Stimulated activated CD4-positive, alpha-beta T cell treated with anti-CD3 and anti-CD28 coated beads, TNF-alpha, amount 100 ng/mL, for 48 hours (primary cell): ENCODE measurements around the gene PTGFRN.

ENCODE experiments used
- DNase-seq, 3 donors: peaks; one replicate each; pipeline ENCODE4 v3.0.0-alpha.2; 2020; ENCODE audit warnings: low read depth in 3 of 3

PTGFRN gene

DNA sequence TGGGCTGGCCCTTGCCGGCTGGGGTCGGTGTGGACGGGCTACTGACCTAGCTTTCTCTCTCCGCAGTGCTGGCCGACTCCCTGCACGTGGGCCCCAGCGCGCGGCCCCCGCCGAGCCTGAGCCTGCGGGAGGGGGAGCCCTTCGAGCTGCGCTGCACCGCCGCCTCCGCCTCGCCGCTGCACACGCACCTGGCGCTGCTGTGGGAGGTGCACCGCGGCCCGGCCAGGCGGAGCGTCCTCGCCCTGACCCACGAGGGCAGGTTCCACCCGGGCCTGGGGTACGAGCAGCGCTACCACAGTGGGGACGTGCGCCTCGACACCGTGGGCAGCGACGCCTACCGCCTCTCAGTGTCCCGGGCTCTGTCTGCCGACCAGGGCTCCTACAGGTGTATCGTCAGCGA lies 34.9 kb downstream of the PTGFRN start:
- DNase-seq = no peak

DNA sequence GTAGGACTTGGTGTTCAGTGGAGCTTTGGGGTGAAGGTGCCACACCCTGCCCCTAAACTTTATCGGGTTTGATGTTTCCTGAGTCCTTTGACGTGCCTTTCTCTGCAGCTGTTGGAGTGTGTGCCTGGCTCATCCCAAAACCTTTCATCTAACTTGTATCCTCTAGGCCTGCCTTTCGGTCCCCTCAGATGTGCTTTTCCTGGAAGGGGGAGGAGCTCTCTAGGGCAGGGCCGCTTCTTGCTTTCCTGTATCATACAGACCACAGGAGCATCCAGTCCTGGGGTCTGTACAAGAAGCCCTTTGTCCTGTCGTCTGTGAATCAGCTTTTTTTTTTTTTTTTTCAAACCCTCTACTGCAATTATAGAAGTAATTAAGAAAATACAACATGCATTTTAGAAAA lies 35.7 kb downstream of the PTGFRN start:
- no peak for DNase-seq

DNA sequence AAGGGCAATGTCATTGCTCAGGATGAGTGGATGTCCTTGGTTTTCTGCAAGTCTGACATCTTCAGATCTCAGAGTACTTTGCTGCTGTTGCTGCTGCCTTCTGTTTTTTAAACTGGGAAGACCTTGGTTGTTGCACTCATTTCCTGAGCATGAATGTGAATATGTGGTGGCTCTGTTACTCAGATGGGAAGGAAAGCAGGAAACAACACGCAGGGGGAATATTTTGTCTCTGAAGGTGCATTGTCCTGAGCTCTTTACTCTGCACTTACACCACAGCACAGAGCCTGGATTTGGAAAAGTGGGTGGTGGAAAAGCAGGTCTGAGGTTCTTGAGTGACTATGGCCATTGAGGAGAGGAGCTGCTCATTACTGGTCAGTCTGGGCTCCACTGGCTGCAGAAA lies 36.3 kb downstream of the PTGFRN start:
- no peak for DNase-seq

DNA sequence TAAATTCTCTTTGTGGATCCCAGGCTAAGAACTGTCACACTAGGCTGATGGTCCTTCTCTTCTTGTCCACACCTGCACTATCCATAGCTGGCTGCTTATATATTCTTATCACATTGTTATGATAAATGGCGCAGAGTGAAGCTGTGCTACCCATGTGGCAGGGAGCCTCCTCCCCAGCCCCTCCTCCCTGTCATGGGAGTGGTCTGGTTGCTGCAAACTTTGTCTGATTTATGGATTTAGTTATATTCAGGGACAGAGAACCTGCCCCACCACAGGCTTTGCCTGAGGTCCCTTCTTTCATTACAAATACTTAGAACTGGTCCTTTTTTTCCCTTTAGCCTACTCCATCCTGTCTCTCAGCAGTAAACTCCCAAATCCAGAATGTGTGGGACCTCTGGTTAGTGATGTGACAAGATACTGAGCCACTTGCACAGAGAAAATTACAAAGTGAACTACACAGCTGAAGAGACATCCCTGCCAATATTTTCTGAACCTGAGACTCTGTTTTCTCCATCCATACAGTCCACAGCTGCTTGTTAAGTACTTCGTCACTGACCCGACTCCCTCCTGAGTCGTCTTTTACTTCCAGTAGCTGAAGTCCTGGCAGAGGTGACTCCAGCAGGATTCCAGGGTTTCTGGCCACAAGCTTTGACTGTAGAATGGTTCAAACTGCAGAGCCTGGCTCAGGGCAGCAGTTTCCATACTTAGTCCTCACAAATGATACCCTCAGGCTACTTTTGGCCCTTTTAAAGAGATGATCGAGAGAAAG lies 37.6 kb downstream of the PTGFRN start:
- DNase-seq = no peak

DNA sequence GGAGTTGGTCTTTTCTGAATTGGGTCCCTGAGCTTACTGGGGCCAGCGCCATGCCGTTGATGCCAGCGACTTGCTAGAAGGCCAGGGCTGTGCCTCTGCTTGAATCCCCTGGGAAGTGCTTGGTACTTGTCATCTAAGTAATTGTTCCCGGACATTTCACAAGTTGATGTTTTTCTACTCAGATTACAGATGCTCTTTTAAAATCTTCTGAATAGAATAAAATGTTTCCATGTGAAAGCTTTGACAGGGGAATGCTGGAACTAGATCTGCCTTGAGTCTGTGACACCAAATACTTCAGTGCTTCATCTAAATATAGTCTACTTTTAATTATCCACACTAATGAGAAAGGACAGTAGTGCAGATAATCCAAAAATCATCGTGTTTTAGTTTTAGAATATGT lies 38.3 kb downstream of the PTGFRN start:
- DNase-seq = no peak

DNA sequence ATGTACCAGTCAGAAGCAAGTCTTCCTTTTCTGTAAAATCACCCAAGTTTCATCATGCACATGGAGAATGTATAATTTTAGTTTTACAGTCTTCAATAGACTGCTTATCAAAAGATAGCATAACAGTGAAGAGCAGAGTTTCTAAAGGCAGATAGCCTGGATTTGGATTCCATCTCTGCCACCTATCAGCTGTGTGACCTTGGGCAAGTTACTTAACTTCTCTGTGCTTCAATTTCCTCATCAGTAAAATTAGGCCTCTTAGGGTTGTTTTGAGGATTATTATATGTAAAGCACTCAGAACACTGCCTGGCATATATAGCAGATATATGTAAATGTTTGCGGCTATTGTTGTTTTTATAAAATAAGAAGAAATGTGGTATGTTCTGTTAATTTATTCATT lies 38.9 kb downstream of the PTGFRN start:
- DNase-seq = no peak

DNA sequence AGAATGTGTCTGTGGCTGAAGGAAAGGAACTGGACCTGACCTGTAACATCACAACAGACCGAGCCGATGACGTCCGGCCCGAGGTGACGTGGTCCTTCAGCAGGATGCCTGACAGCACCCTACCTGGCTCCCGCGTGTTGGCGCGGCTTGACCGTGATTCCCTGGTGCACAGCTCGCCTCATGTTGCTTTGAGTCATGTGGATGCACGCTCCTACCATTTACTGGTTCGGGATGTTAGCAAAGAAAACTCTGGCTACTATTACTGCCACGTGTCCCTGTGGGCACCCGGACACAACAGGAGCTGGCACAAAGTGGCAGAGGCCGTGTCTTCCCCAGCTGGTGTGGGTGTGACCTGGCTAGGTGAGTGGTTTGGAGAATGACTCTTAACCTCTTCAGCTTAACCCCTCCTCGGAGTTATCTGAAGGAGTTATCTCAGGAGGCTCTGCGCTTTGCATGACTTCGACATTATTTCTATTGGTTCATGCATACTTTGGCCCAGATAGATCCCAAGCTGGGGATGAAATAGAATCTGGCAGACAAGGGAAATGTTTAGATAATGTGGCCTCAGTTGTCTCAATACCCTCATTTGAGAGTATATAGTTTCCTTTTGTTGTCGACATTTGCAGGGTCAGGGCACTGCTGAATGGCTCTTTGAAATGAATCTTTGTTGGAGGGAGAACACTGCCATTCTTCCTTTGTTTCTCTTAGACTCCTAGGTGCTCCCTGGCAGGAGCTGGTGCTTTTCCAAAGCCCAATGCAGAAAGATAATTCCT lies 39.7 kb downstream of the PTGFRN start:
- DNase-seq = no peak

DNA sequence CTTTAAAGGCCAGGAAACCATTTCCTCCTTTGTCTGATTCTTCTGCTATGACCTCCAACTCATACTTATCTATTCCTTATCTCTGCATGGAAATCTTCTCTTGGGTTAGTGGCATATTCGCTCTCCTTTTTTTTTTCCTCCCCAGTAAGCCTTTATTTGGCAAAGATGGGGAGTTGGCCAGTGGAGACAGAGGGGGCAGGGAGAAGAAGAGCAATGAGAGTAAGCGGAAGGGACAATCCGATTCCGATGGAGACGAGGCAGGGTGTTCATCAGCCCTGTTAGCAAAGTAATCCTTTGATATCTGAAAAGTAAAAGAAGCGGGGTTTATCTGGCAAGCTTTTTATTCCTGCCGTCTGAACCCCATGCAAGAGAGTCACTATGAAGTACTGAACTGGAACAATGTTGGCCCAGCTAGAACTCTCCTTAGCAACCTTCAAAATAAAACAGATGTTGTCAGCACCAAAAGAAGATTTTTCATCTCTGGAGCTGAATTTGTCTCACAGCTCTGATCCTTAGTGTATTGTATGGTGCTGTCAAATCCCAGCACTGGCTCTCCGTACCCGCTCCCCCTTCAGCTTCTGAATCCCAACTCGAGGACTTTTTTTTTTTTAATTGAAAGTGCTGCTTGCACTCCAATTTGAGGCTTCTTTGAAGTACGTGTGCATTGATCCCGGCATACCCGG lies 40.9 kb downstream of the PTGFRN start:
- no peak for DNase-seq

DNA sequence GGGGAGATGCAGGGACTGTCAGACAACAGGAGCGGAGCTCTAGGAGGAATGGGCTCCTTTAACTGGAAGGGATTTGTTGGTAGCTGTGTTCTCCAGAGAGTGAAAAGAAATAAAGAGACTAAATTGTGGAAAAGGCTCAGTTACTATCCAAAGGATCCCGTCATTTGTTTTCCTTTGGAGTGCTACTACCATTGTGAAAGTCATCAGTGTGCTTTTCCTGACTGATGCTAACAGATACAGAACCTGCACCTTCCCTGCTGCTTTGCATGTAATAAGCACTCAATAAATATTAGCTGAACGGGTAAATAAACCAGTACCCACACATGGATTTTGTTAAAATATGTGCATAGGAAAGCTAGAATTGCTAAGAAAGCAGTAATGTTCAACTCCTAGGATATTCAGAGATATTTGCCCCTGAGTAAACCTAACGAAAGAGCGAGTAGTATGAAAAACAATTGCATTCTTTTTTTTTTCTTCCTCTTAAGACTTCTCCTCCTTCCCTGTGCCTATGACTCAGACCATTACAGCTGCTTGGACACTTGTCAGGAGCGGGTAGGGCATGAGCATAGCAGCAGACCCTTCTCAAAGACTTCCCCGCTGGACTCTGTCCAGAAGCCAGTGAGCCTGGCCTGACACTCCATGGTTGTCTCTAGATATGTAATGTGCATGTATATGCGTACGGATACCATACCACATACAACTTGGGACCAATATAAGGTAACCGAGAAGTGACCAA lies 41.7 kb downstream of the PTGFRN start:
- no peak for DNase-seq

DNA sequence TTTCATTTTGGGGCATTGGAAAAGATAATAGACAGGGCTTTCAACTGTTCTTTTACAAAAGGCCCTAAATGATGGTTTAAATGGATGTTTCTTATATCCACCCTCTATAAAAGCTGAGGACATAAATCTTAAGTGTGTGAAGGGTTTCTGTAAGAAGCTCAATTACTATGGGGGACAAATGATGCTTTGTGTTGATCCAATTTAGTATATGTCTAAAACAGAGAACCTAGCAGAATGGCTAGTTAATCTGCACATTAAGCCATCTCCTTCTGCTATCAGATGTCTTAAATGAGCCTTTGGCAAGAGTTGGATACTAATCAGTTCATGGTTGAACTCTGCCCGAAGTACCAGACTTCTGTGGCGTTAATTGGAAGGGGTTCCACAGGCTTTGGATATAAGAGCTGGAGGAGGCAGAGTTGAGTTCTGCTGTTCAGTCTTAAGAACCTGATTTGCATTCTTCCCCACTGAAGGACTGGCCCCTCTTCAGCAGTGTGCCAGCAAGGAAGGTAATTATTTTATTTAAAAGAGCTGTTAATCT lies 43.1 kb downstream of the PTGFRN start:
- DNase-seq = no peak

DNA sequence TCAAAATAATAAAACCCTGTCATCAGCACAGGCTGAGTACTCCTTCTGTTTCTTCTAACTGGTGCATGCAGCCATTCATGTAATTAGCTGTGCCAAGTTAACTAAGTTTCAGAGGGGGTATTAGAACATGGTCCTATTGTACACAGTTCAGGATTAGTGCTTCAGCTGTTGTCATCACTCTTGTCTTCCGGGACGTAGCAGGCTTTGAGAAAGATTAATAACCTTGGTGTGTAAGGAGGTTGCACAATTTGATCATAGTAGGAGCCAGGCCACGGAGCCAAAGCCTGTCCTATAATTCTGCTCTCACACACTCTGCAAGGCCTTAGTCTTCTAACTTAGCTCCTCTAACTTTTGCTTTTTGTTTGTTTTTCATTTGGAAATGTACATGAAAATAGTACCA lies 44.7 kb downstream of the PTGFRN start:
- DNase-seq = no peak

DNA sequence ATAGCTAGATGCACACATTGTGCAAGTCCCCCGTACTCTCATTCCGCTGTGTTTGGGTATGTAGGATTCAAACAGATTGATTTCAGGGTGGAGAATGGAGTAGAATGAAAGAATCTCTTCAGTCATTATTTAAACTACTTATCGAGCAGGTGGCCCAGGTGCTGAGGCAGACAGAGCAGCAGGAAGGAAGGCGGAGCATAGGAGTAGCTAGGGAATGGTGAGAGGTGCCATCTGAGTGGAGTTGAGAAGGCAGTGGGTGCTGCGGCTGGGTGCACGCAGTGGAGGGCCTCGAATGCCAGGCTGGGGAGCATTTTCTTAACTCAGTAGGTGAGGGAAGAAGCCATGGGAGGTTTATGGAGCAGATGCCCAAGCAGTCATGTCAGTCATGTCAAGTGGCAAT lies 46.7 kb downstream of the PTGFRN start:
- no peak for DNase-seq

DNA sequence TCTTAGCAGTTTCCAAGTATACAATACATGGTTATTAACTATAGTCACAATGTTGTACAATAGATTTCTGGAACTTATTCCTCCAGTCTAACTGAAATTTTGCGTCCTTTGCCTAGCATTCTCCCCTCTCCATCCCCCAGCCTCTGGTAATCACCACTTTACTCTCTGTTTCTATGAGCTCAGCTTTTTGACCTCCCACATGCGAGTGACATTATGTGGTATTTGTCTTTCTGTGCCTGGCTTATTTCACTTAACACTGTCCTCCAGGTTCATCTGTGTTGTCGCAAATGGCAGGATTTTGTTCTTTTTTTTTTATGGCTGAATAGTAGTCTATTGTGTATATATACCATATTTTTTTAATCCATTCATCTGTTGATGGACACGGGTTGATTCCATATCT lies 47.9 kb downstream of the PTGFRN start:
- no peak for DNase-seq

DNA sequence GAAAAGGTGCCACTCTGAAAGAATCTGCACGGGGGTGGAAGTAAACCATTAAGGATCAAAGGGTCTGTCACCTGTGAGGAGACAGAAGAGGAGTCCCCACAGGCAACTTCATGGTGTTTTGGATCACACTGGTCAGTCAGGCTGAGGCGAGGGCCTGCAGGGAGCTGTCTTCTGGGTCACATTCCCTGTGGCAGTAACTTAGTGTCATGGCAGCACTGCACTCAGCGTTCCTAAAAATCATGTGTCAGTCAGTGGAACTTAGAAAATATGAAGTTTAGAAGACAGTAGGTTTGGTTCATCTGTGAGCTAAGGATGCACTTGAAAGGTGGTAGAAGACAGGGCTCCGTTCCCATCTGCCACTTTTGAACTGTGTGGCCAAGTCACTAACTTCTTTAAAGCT lies 48.4 kb downstream of the PTGFRN start:
- no peak for DNase-seq

DNA sequence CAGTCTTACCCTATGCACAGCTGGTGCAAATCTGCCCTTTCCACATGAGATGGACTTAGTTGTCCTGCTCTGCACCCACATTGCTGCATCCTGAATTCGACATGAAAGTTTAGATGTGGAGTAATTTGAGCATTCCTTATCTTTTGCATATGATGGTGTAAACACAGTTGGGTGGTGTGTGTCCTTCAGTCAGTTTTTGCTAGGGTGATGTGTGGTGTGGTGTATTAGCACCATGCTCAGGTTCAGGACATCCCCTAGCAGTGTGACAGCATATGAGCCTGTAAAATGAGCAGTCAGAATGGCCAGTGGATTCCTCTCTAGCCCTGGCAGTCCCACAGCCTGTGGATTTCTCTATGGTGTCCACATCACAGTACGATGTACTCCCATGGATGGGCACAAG lies 49.3 kb downstream of the PTGFRN start:
- no peak for DNase-seq

DNA sequence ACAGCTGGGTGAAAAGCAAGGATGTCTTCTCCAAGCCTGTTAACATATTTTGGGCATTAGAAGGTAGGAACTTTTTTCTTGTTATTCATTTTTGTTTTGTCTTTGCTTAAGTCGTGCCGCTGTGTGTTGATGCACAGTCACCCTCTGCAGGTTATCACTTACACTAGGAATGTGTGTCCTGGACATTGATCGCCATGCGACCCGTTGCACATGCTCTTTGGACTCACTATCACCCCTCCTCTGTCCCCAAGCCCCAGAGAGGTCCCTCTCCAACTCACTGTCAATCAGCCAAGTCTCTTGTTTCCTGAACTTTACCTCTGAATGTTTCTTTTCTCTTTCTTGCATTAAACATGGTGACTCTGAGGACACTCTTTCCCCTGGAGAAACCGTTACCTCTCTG lies 51.9 kb downstream of the PTGFRN start:
- DNase-seq = no peak

DNA sequence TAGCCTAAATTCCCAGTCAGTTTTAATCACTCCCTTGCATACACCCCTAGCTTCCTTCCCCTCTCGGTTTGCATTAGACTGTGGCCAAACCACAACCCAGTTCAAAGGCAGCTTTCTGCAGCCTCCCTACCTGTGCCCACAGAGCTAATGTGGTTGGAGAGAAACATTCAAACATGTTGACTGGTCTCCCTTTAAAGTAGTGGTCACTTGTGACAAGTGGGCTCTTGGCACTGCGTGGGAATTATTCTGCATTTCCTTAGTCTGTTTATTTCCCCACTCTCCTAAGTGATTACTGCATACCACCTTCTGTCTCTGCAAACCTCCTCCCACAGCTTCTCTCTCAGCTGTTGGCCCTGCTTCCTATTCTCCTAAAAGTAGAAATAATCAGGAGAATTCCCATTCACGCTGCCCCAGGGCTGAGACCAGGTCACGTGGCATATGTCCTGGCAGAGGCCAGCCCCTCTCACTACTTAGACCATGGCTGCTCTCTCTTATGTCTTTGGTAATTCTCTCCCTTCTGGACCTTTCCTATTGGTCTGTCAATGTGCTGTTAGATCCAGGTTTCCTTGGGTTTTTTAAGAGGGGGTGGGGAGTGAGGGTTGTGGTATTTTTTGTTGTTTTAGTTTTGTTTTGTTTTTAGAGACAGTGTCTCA lies 53.4 kb downstream of the PTGFRN start:
- no peak for DNase-seq

DNA sequence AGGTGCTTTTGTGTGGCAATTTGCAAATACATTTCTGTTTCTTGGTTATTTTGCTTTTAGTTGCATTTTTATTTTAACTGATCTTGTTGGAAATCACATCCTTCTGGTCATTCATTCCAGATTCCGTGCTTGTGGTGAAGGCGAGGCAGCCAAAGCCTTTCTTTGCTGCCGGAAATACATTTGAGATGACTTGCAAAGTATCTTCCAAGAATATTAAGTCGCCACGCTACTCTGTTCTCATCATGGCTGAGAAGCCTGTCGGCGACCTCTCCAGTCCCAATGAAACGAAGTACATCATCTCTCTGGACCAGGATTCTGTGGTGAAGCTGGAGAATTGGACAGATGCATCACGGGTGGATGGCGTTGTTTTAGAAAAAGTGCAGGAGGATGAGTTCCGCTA lies 57.1 kb downstream of the PTGFRN start:
- no peak for DNase-seq

DNA sequence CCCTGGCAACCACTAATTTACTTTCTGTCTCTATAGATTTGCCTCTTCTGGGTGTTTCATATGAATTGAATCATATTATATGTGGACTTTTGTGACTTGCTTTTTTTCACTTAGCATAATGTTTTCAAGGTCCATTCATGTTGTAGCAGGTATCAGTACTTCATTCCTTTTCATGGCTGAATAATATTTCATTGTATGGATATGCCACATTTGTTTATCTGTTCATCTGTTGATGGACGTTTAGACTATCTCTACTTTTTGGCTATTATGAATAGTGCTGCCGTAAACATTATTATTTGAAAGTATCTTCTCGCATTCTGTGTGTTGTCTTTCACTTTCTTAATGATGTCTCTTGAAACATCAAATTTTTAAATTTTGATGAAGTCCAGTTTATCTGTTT lies 59.0 kb downstream of the PTGFRN start:
- DNase-seq = no peak

DNA sequence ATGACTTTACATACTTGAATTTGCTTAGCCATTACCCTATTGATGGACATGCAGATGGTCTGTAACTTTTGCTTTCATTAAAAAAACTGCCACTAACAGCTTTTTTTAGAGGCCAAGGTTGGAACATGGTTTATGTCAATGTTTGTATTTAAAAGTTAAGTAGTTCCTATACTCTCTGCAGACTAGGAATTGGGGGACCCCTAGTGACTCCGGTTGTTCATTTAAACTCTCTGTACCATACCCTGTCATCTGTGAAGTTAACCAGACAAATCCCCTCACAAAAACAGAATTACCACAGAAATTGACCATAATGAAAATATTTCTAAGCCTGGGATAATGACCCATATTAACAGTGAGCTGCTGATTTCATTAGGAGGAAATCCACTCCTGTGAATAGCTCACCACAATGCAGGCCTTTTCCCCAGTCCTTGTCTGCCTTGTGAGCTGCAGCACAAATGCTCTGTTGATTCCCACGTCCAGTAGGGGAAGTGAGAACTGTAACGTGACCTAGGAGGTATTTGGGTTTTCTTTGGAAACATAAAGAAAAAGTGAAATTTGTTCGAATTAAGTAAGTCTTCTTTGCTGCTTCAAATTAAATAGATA lies 61.6 kb downstream of the PTGFRN start:
- no peak for DNase-seq
